GM19438 (cell line): Measurements from ENCODE around the gene EXOSC9.
"Not testable (repeated sequence)": the region's sequence is repeated elsewhere in the genome, so short reads cannot be mapped to it uniquely, and the experiment has no call there.

ENCODE experiments used
- ATAC-seq: cut with Tn5 transposase; IDR thresholded peaks from one replicate; pipeline ENCODE4 v1.9.1; 2021; ENCODE audit warnings: low read depth; ENCODE audit not compliant: unreplicated experiment

Gene EXOSC9

GRCh38 chr4:121800961-121801714 lies at the start of gene EXOSC9:
Gene EXOSC9 (plus strand): TSS chr4:121801323. CDS start chr4:121801425, 102 bp downstream.
- peak; percentile 78 for ATAC-seq

GRCh38 chr4:121752142-121752541 lies 49.0 kb upstream of the EXOSC9 start:
- ATAC-seq, result not testable (repeated sequence)

GRCh38 chr4:121758925-121759568 lies 42.1 kb upstream of the EXOSC9 start:
- ATAC-seq, result no peak

GRCh38 chr4:121760205-121760604 lies 40.9 kb upstream of the EXOSC9 start:
- no peak for ATAC-seq

GRCh38 chr4:121764303-121764701 lies 36.8 kb upstream of the EXOSC9 start:
- no peak for ATAC-seq

- ATAC-seq, result no peak
Observed at GRCh38 chr4:121764702-121765367, 36.3 kb upstream of the EXOSC9 start, which contains the start of gene SMIM43. Gene SMIM43 (minus strand): TSS chr4:121765164. CDS start chr4:121765105, 59 bp downstream.

- ATAC-seq, result no peak
Observed at GRCh38 chr4:121765368-121765705, 35.8 kb upstream of the EXOSC9 start.

- no peak for ATAC-seq
Observed at GRCh38 chr4:121765971-121766538, 35.1 kb upstream of the EXOSC9 start.

GRCh38 chr4:121767166-121767565 lies 34.0 kb upstream of the EXOSC9 start:
- ATAC-seq, result no peak

GRCh38 chr4:121769341-121769740 lies 31.8 kb upstream of the EXOSC9 start:
- no peak for ATAC-seq

GRCh38 chr4:121771869-121772268 lies 29.3 kb upstream of the EXOSC9 start:
- ATAC-seq, result no peak

GRCh38 chr4:121773883-121774282 lies 27.2 kb upstream of the EXOSC9 start:
- no peak for ATAC-seq

GRCh38 chr4:121776610-121777401 lies 24.3 kb upstream of the EXOSC9 start:
- ATAC-seq, result no peak

GRCh38 chr4:121777625-121778024 lies 23.5 kb upstream of the EXOSC9 start:
- ATAC-seq, result peak; percentile 52

- ATAC-seq, result no peak
Observed at GRCh38 chr4:121778991-121779628, 22.0 kb upstream of the EXOSC9 start.

GRCh38 chr4:121783210-121783609 lies 17.9 kb upstream of the EXOSC9 start:
- no peak for ATAC-seq

GRCh38 chr4:121784401-121784800 lies 16.7 kb upstream of the EXOSC9 start:
- ATAC-seq, result no peak

GRCh38 chr4:121784975-121785374 lies 16.1 kb upstream of the EXOSC9 start:
- ATAC-seq, result no peak

- no peak for ATAC-seq
Observed at GRCh38 chr4:121785479-121785878, 15.6 kb upstream of the EXOSC9 start.

- ATAC-seq, result no peak
Observed at GRCh38 chr4:121786221-121786620, 14.9 kb upstream of the EXOSC9 start.
